ENCODE results near the gene PDILT.
"Not testable (repeated sequence)": the region's sequence is repeated elsewhere in the genome, so short reads cannot be mapped to it uniquely, and the experiment has no call there.

Gene PDILT

GRCh38 chr16:20317117-20317516 lies 87.4 kb downstream of the PDILT start:
- TF ChIP-seq, protein P1, sequence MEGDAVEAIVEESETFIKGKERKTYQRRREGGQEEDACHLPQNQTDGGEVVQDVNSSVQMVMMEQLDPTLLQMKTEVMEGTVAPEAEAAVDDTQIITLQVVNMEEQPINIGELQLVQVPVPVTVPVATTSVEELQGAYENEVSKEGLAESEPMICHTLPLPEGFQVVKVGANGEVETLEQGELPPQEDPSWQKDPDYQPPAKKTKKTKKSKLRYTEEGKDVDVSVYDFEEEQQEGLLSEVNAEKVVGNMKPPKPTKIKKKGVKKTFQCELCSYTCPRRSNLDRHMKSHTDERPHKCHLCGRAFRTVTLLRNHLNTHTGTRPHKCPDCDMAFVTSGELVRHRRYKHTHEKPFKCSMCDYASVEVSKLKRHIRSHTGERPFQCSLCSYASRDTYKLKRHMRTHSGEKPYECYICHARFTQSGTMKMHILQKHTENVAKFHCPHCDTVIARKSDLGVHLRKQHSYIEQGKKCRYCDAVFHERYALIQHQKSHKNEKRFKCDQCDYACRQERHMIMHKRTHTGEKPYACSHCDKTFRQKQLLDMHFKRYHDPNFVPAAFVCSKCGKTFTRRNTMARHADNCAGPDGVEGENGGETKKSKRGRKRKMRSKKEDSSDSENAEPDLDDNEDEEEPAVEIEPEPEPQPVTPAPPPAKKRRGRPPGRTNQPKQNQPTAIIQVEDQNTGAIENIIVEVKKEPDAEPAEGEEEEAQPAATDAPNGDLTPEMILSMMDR (IDR thresholded peaks at IDR 0.05; ENCODE audit: insufficient read depth, missing control alignments): no peak
- FAIRE-seq (no peak), DNase-seq (ENCODE audit: insufficient read length, low spot score) (no peak)

GRCh38 chr16:20316715-20317114 lies 87.8 kb downstream of the PDILT start:
- TF ChIP-seq, protein P1 (IDR thresholded peaks at IDR 0.05; ENCODE audit: insufficient read depth, missing control alignments): no peak
- DNase-seq (ENCODE audit: insufficient read length, low spot score) (no peak), FAIRE-seq (no peak)

- DNase-seq (ENCODE audit: insufficient read length, low spot score): no peak
These were observed 88.8 kb downstream of the PDILT start for GRCh38 chr16:20315764-20316163.

GRCh38 chr16:20314575-20314974 lies 90.0 kb downstream of the PDILT start:
- no peak for FAIRE-seq
- no peak for DNase-seq (ENCODE audit: insufficient read length, low spot score)
- TF ChIP-seq, protein P1 (IDR thresholded peaks at IDR 0.05; ENCODE audit: insufficient read depth, missing control alignments): no peak

More at GRCh38 chr16:20315764-20316163, 88.8 kb downstream of the PDILT start:
- no peak for FAIRE-seq
- TF ChIP-seq, protein P1 (IDR thresholded peaks at IDR 0.05; ENCODE audit: insufficient read depth, missing control alignments): no peak

- DNase-seq (ENCODE audit: insufficient read length, low spot score): no peak
- TF ChIP-seq, protein P1 (IDR thresholded peaks at IDR 0.05; ENCODE audit: insufficient read depth, missing control alignments): no peak
- FAIRE-seq: no peak
These were observed 90.8 kb downstream of the PDILT start for GRCh38 chr16:20313741-20314140.

DNA sequence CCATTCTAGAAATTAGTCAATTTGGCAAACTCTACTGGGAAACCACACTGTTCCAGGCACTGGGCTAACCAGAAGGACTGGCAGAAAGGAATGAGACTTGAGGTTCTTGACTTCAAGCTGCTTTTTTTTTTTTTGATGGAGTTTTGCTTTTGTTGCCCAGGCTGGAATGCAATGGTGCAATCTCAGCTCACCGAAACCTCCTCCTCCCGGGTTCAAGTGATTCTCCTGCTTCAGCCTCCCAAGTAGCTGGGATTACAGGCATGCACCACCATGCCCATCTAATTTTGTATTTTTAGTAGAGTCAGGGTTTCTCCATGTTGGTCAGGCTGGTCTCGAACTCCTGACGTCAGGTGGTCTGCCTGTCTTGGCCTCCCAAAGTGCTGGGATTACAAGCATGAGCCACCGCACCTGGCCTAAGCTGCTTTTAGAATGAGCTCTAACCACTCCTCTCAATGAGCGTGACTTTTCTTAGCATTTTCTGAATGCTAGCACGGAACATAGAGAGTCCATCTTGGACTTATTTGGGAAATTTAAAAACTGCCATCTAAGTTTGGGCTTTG lies 91.9 kb downstream of the PDILT start:
- FAIRE-seq; DNase-seq (ENCODE audit: insufficient read length, low spot score): not testable (repeated sequence)

- no peak for FAIRE-seq
- TF ChIP-seq, protein P1 (IDR thresholded peaks at IDR 0.05; ENCODE audit: insufficient read depth, missing control alignments): no peak
These were observed 93.0 kb downstream of the PDILT start for GRCh38 chr16:20311548-20311947.

More at GRCh38 chr16:20311548-20311947, 93.0 kb downstream of the PDILT start:
- DNase-seq (ENCODE audit: insufficient read length, low spot score): no peak

All from D721Med (cell line).